DOHH2 (cell line): ENCODE data around the gene AIP.
A peak's percentile ranks its signal among the peaks of the same experiment; 100 is the strongest.

Source experiments
- H3F3A ChIP-seq: fragments of 200-600 bp; sonication (generic), shearing (Covaris generic); 2 replicates; pipeline ENCODE4 v1.6.0; 2016; ENCODE audit warnings: antibody characterized with exemption, mild to moderate bottlenecking; ENCODE audit not compliant: control insufficient read depth, insufficient read depth
- H3K27ac ChIP-seq: fragments of 200-600 bp; sonication (generic); 2 replicates; pipeline ENCODE4 v1.5.1; 2014; ENCODE audit warnings: low read depth, mild to moderate bottlenecking, low read length, moderate library complexity
- H3K27me3 ChIP-seq: fragments of 200-600 bp; sonication (generic); 2 replicates; pipeline ENCODE4 v1.6.1; 2014; ENCODE audit warnings: mild to moderate bottlenecking, low read length, mixed read lengths; ENCODE audit not compliant: control insufficient read depth
- H3K36me3 ChIP-seq: fragments of 200-600 bp; sonication (generic); 2 replicates; pipeline ENCODE4 v1.6.1; 2014; ENCODE audit warnings: mild to moderate bottlenecking, low read length, moderate library complexity, mixed read lengths; ENCODE audit not compliant: control insufficient read depth
- H3K4me1 ChIP-seq: fragments of 200-600 bp; sonication (generic); 2 replicates; pipeline ENCODE4 v1.6.1; 2014; ENCODE audit warnings: mild to moderate bottlenecking, low read length, mixed read lengths; ENCODE audit not compliant: control insufficient read depth
- H3K4me2 ChIP-seq: fragments of 200-600 bp; sonication (generic); 2 replicates; pipeline ENCODE4 v1.6.0; 2014; ENCODE audit warnings: mild to moderate bottlenecking, low read length, moderate library complexity
- H3K4me3 ChIP-seq: fragments of 200-600 bp; sonication (generic); 2 replicates; pipeline ENCODE4 v1.5.1; 2014; ENCODE audit warnings: mild to moderate bottlenecking, low read length, mixed read lengths
- H3K79me2 ChIP-seq: fragments of 200-600 bp; sonication (generic); 2 replicates; pipeline ENCODE4 v1.6.1; 2014; ENCODE audit warnings: mild to moderate bottlenecking, low read length, mixed read lengths; ENCODE audit not compliant: control insufficient read depth
- H3K9me2 ChIP-seq: fragments of 200-600 bp; sonication (generic); replicated peaks from 2 replicates; pipeline ENCODE4 v1.6.1; 2014; ENCODE audit warnings: mild to moderate bottlenecking, low read length, mixed read lengths; ENCODE audit not compliant: control insufficient read depth
- H3K9me3 ChIP-seq: fragments of 200-600 bp; sonication (generic); 2 replicates; pipeline ENCODE4 v1.6.1; 2014; ENCODE audit warnings: antibody characterized with exemption, low read length, mixed read lengths; ENCODE audit not compliant: control insufficient read depth, insufficient read depth
- H4K20me1 ChIP-seq: fragments of 200-600 bp; sonication (generic); 2 replicates; pipeline ENCODE4 v1.6.0; 2014; ENCODE audit warnings: low read depth, mild to moderate bottlenecking, antibody characterized with exemption, low read length, moderate library complexity; ENCODE audit not compliant: control insufficient read depth, insufficient read depth
- CTCF ChIP-seq: fragments of 200-600 bp; sonication (generic); IDR thresholded peaks from one replicate; pipeline ENCODE4 v1.5.1; 2014; ENCODE audit warnings: antibody characterized with exemption, mild to moderate bottlenecking, low read depth, low read length; ENCODE audit not compliant: poor library complexity, severe bottlenecking
- EZH2phosphoT487 ChIP-seq: fragments of 200-600 bp; sonication (generic); IDR thresholded peaks from 2 replicates; pipeline ENCODE4 v1.6.1; 2017; ENCODE audit warnings: borderline replicate concordance, mild to moderate bottlenecking, antibody characterized with exemption, low read length, moderate library complexity, mixed read lengths

AIP gene

GRCh38 chr11:67439321-67440228 lies 43.3 kb upstream of the AIP start:
- H3K9me2 ChIP-seq = no peaks in the 10 kb centered on the region
- peaks cover 71% of the 10 kb centered on the region for H3K36me3 ChIP-seq
- no peaks in the 10 kb centered on the region for H3K27me3 ChIP-seq
- H3K4me1 ChIP-seq = peaks cover 81% of the 10 kb centered on the region
- H3K4me2 ChIP-seq = peak overlapping the region; percentile 94
- H4K20me1 ChIP-seq = peaks cover 12% of the 10 kb centered on the region; the same call in 1 of the 2 replicates
- H3K9me3 ChIP-seq = no peaks in the 10 kb centered on the region
- peaks cover 55% of the 10 kb centered on the region for H3K79me2 ChIP-seq
- H3F3A ChIP-seq = peaks cover 53% of the 10 kb centered on the region
- TF ChIP-seq EZH2phosphoT487 = no peak
- peak; percentile 75 for TF ChIP-seq CTCF
- peak overlapping the region; percentile 97 for H3K27ac ChIP-seq
- H3K4me3 ChIP-seq = peak overlapping the region; percentile 90

GRCh38 chr11:67440229-67441097 lies 42.4 kb upstream of the AIP start:
- H3K79me2 ChIP-seq = peaks cover 55% of the 10 kb centered on the region
- peak overlapping the region; percentile 94 for H3K4me2 ChIP-seq
- H3K4me3 ChIP-seq = no peak overlapping the region
- no peaks in the 10 kb centered on the region for H3K27me3 ChIP-seq
- peak overlapping the region; percentile 36 for H3K27ac ChIP-seq
- no peaks in the 10 kb centered on the region for H3K9me3 ChIP-seq
- H3K36me3 ChIP-seq = peaks cover 62% of the 10 kb centered on the region
- peaks cover 46% of the 10 kb centered on the region for H3F3A ChIP-seq
- H4K20me1 ChIP-seq = peaks cover 8% of the 10 kb centered on the region; the same call in 1 of the 2 replicates
- peaks cover 81% of the 10 kb centered on the region for H3K4me1 ChIP-seq
- TF ChIP-seq EZH2phosphoT487 = no peak
- no peak for TF ChIP-seq CTCF
- no peaks in the 10 kb centered on the region for H3K9me2 ChIP-seq

- peaks cover 56% of the 10 kb centered on the region for H3K36me3 ChIP-seq
- H3K4me1 ChIP-seq = peaks cover 81% of the 10 kb centered on the region
- H3K9me2 ChIP-seq = no peaks in the 10 kb centered on the region
- H4K20me1 ChIP-seq = peaks cover 1% of the 10 kb centered on the region; the same call in 1 of the 2 replicates
- no peak overlapping the region for H3K4me3 ChIP-seq
- no peaks in the 10 kb centered on the region for H3K9me3 ChIP-seq
- peak overlapping the region; percentile 14 for H3K4me2 ChIP-seq
- H3K27me3 ChIP-seq = no peaks in the 10 kb centered on the region
- TF ChIP-seq EZH2phosphoT487 (no peak), CTCF (no peak)
- H3K79me2 ChIP-seq = peaks cover 55% of the 10 kb centered on the region
- peak overlapping the region; percentile 36; the same call in 1 of the 2 replicates for H3K27ac ChIP-seq
- peaks cover 42% of the 10 kb centered on the region for H3F3A ChIP-seq
Observed at GRCh38 chr11:67441098-67441563, 41.7 kb upstream of the AIP start.
